Fibroblast of villous mesenchyme (primary cell): Measurements from ENCODE around the gene MRPS31. TPM values are rescaled to one million over a fixed set of nuclear protein-coding genes. Genes with fewer than 3 reads are reported as not detected.
A peak's percentile ranks its signal among the peaks of the same experiment; 100 is the strongest.

Source experiments
- DNase-seq: peaks from one replicate; pipeline ENCODE4 v3.0.0-alpha.2; 2010; ENCODE audit warnings: low read depth
- H3K4me3 ChIP-seq: 2 replicates; pipeline ENCODE4 v1.5.1; 2011; ENCODE audit warnings: low read depth, mild to moderate bottlenecking, low read length
- CTCF ChIP-seq: IDR thresholded peaks from 2 replicates; pipeline ENCODE4 v1.5.1; 2012; ENCODE audit warnings: low read depth, mild to moderate bottlenecking, low read length; ENCODE audit not compliant: insufficient read depth
- total RNA-seq: library from RNA; depleted of rRNA; stranded (reverse); fragments of >200 nt; gene quantifications from 2 replicates; pipeline ENCODE4 v1.2.3, GENCODE V29; 2012

Gene MRPS31
- total RNA-seq, 1 donor: 18.1 TPM

- H3K4me3 ChIP-seq: no peak overlapping the region
- no peak for DNase-seq
- TF ChIP-seq CTCF: no peak
Observed at GRCh38 chr13:40781717-40782116, 10.7 kb upstream of the MRPS31 start.

GRCh38 chr13:40780822-40781401, 9.9 kb upstream of the MRPS31 start:
- peak; percentile 20 for DNase-seq
- TF ChIP-seq CTCF: peak; percentile 21
- H3K4me3 ChIP-seq: no peak overlapping the region

GRCh38 chr13:40779796-40780285, 8.9 kb upstream of the MRPS31 start:
- no peak for TF ChIP-seq CTCF
- no peak for DNase-seq

GRCh38 chr13:40779049-40779448, 8.1 kb upstream of the MRPS31 start:
- no peak overlapping the region for H3K4me3 ChIP-seq
- no peak for TF ChIP-seq CTCF
- DNase-seq: no peak

More at GRCh38 chr13:40779796-40780285, 8.9 kb upstream of the MRPS31 start:
- no peak overlapping the region for H3K4me3 ChIP-seq

GRCh38 chr13:40777809-40778175, 6.8 kb upstream of the MRPS31 start:
- DNase-seq: no peak
- no peak overlapping the region for H3K4me3 ChIP-seq
- TF ChIP-seq CTCF: no peak

- peak; percentile 58 for DNase-seq
- H3K4me3 ChIP-seq: no peak overlapping the region
- peak; percentile 68 for TF ChIP-seq CTCF
Observed at GRCh38 chr13:40777166-40777808, 6.3 kb upstream of the MRPS31 start.
